ENCODE results near the gene CYP27A1.

CYP27A1 gene

DNA sequence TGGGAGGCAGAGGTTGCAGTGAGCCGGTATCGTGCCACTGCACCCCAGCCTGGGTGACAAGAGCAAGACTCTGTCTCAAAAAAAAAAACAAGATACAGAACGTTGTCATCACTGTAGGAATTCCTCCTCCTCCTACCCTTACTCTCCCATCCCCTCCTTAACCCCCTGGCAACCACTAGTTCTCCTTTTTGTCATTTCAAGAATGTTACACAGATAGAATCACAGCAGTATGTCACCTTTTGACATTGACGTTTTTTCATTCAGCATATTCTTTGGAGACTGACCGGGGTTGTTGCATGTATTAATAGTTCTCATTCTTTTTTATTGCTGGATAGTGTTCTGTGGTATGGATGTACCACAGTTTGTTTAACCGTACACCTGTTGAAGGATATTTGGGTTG is 38.9 kb upstream of the CYP27A1 start:
- Histone ChIP-seq H2AK5ac (ENCODE audit: low read length) (no peak overlapping the region), H3K18ac (ENCODE audit: low read length) (no peak overlapping the region), H3K56ac (ENCODE audit: low read length) (no peak overlapping the region), H3K27me3 (ENCODE audit: insufficient read depth, low read length, poor library complexity) (no peaks in the 10 kb centered on the region), H3K4me1 (ENCODE audit: control insufficient read depth, low read depth, low read length) (no peaks in the 10 kb centered on the region), H3K9ac (ENCODE audit: low read length) (no peak overlapping the region), H3K79me2 (ENCODE audit: control insufficient read depth, insufficient read depth, low read length) (no peaks in the 10 kb centered on the region), H3K36me3 (ENCODE audit: control insufficient read depth, insufficient read depth, low read length) (peaks cover 20% of the 10 kb centered on the region), H2BK120ac (ENCODE audit: low read depth, low read length) (no peak overlapping the region), H3K23ac (ENCODE audit: low read length) (no peak overlapping the region), H2BK15ac (replicated peaks; ENCODE audit: low read depth) (no peak overlapping the region), H3K4ac (ENCODE audit: low read depth, low read length) (no peak overlapping the region), H3K79me1 (ENCODE audit: low read length) (peaks cover 3% of the 10 kb centered on the region), H2BK5ac (ENCODE audit: low read length) (no peak overlapping the region), H4K5ac (ENCODE audit: low read length) (no peak overlapping the region), H3K4me3 (ENCODE audit: low read length) (no peak overlapping the region), H3K4me2 (ENCODE audit: low read length) (no peak overlapping the region), H4K8ac (ENCODE audit: low read depth, low read length) (no peak overlapping the region), H3K27ac (ENCODE audit: low read depth, low read length) (no peak overlapping the region)
- no CpG with 5 or more reads among the region's 6 CpGs for WGBS (ENCODE audit: extremely low coverage, insufficient coverage, low lambda C conversion rate)
- DNase-seq = no peak

DNA sequence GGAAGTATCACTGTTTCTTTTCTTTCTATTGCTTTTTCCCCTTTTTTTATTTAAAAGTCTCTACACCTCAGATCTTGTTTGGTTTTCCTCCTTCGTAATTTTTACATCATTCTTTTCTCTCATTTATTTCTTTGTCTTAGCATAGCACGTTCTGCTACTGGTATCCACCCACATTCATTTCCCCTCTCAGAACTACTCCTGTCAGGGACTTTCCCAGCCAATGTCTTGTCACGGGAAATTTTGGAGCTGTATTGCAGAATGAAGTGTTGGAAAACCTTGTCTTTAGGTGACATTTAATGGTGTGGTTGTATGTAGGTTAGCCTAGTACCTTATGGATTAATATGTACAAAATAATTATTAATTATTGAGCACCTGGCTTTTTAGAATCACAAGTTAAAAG is 37.3 kb upstream of the CYP27A1 start:
- no peak overlapping the region for H3K18ac ChIP-seq (ENCODE audit: low read length)
- H4K8ac ChIP-seq (ENCODE audit: low read depth, low read length) = no peak overlapping the region
- no peaks in the 10 kb centered on the region for H3K27me3 ChIP-seq (ENCODE audit: insufficient read depth, low read length, poor library complexity)
- no peak overlapping the region for H2BK120ac ChIP-seq (ENCODE audit: low read depth, low read length)
- peaks cover 22% of the 10 kb centered on the region for H3K36me3 ChIP-seq (ENCODE audit: control insufficient read depth, insufficient read depth, low read length)
- H3K4ac ChIP-seq (ENCODE audit: low read depth, low read length) = no peak overlapping the region
- H3K79me2 ChIP-seq (ENCODE audit: control insufficient read depth, insufficient read depth, low read length) = no peaks in the 10 kb centered on the region
- H4K5ac ChIP-seq (ENCODE audit: low read length) = no peak overlapping the region
- H3K4me2 ChIP-seq (ENCODE audit: low read length) = no peak overlapping the region
- no peaks in the 10 kb centered on the region for H3K4me1 ChIP-seq (ENCODE audit: control insufficient read depth, low read depth, low read length)
- H3K4me3 ChIP-seq (ENCODE audit: low read length) = no peak overlapping the region
- no peak for DNase-seq
- H3K27ac ChIP-seq (ENCODE audit: low read depth, low read length) = no peak overlapping the region
- H3K79me1 ChIP-seq (ENCODE audit: low read length) = no peaks in the 10 kb centered on the region
- no peak overlapping the region for H2AK5ac ChIP-seq (ENCODE audit: low read length)
- H2BK5ac ChIP-seq (ENCODE audit: low read length) = no peak overlapping the region
- WGBS (ENCODE audit: extremely low coverage, insufficient coverage, low lambda C conversion rate) = 100% methylated on average over 2 of the region's 3 CpGs
- no peak overlapping the region for H3K56ac ChIP-seq (ENCODE audit: low read length)
- no peak overlapping the region for H3K9ac ChIP-seq (ENCODE audit: low read length)
- no peak overlapping the region for H2BK15ac ChIP-seq (replicated peaks; ENCODE audit: low read depth)
- no peak overlapping the region for H3K23ac ChIP-seq (ENCODE audit: low read length)

DNA sequence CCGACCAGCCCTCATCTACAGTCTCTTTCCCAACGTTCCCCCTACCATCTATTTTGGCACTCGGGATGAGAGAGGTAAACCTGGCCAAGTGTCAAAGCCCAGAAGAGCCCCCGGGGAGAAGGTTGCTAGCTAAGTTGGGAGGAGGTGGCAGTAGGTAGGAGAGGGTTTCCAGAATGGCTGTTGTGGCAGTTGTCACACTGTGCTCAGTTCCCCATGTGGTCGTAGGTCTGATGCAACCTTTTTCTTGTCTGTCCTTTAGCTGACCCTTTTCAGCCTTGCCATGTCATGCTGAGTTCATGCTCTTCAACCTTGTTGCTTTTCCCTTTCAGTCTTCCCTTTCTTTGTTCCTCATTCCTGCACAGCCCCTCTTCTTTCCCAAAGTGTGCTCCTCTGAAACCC is 36.8 kb upstream of the CYP27A1 start:
- Histone ChIP-seq H3K36me3 (ENCODE audit: control insufficient read depth, insufficient read depth, low read length) (peaks cover 20% of the 10 kb centered on the region), H3K4me3 (ENCODE audit: low read length) (no peak overlapping the region)

GRCh38 chr2:218745559-218746469 is 36.1 kb upstream of the CYP27A1 start:
- Histone ChIP-seq H3K23ac (ENCODE audit: low read length) (no peak overlapping the region), H2BK5ac (ENCODE audit: low read length) (no peak overlapping the region), H3K56ac (ENCODE audit: low read length) (no peak overlapping the region), H3K79me2 (ENCODE audit: control insufficient read depth, insufficient read depth, low read length) (no peaks in the 10 kb centered on the region), H3K4me1 (ENCODE audit: control insufficient read depth, low read depth, low read length) (no peaks in the 10 kb centered on the region), H3K27ac (ENCODE audit: low read depth, low read length) (no peak overlapping the region), H3K27me3 (ENCODE audit: insufficient read depth, low read length, poor library complexity) (no peaks in the 10 kb centered on the region), H3K79me1 (ENCODE audit: low read length) (no peaks in the 10 kb centered on the region), H3K4ac (ENCODE audit: low read depth, low read length) (no peak overlapping the region), H3K4me3 (ENCODE audit: low read length) (no peak overlapping the region), H2BK15ac (replicated peaks; ENCODE audit: low read depth) (no peak overlapping the region), H3K36me3 (ENCODE audit: control insufficient read depth, insufficient read depth, low read length) (peaks cover 22% of the 10 kb centered on the region), H3K18ac (ENCODE audit: low read length) (no peak overlapping the region), H2BK120ac (ENCODE audit: low read depth, low read length) (no peak overlapping the region), H4K8ac (ENCODE audit: low read depth, low read length) (no peak overlapping the region), H3K9ac (ENCODE audit: low read length) (no peak overlapping the region), H4K5ac (ENCODE audit: low read length) (no peak overlapping the region), H2AK5ac (ENCODE audit: low read length) (no peak overlapping the region), H3K4me2 (ENCODE audit: low read length) (no peak overlapping the region)
- DNase-seq = no peak
- WGBS (ENCODE audit: extremely low coverage, insufficient coverage, low lambda C conversion rate) = no CpG with 5 or more reads among the region's 10 CpGs

More for the DNA sequence above, 36.8 kb upstream of the CYP27A1 start:
- no peaks in the 10 kb centered on the region for H3K79me2 ChIP-seq (ENCODE audit: control insufficient read depth, insufficient read depth, low read length)
- no peak overlapping the region for H3K4ac ChIP-seq (ENCODE audit: low read depth, low read length)
- WGBS (ENCODE audit: extremely low coverage, insufficient coverage, low lambda C conversion rate) = no CpG with 5 or more reads among the region's 5 CpGs
- H4K5ac ChIP-seq (ENCODE audit: low read length) = no peak overlapping the region
- no peak overlapping the region for H3K18ac ChIP-seq (ENCODE audit: low read length)
- no peak overlapping the region for H3K23ac ChIP-seq (ENCODE audit: low read length)
- no peak overlapping the region for H2BK120ac ChIP-seq (ENCODE audit: low read depth, low read length)
- no peak overlapping the region for H2BK5ac ChIP-seq (ENCODE audit: low read length)
- H3K27ac ChIP-seq (ENCODE audit: low read depth, low read length) = no peak overlapping the region
- no peak overlapping the region for H3K56ac ChIP-seq (ENCODE audit: low read length)
- no peaks in the 10 kb centered on the region for H3K27me3 ChIP-seq (ENCODE audit: insufficient read depth, low read length, poor library complexity)
- no peak overlapping the region for H2BK15ac ChIP-seq (replicated peaks; ENCODE audit: low read depth)
- DNase-seq = no peak
- no peak overlapping the region for H4K8ac ChIP-seq (ENCODE audit: low read depth, low read length)
- no peaks in the 10 kb centered on the region for H3K79me1 ChIP-seq (ENCODE audit: low read length)
- no peaks in the 10 kb centered on the region for H3K4me1 ChIP-seq (ENCODE audit: control insufficient read depth, low read depth, low read length)
- no peak overlapping the region for H3K4me2 ChIP-seq (ENCODE audit: low read length)
- H3K9ac ChIP-seq (ENCODE audit: low read length) = no peak overlapping the region
- H2AK5ac ChIP-seq (ENCODE audit: low read length) = no peak overlapping the region

DNA sequence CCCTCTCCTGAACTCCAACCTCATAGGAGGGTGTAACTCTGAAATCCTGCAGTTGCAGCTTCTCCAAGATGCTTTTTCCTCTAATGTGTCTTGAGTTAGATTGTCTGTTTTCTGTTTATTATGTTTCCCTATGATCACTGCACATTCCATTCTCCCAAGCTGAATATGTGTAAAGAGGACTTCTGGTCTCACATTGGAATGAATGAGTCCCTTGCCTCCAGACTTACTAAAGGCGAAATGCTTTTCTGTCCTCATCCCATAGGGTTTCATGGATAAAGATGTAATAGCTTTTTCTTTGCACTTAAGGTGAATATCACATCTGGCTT is 35.5 kb upstream of the CYP27A1 start:
- Histone ChIP-seq H3K4me3 (ENCODE audit: low read length) (no peak overlapping the region), H3K36me3 (ENCODE audit: control insufficient read depth, insufficient read depth, low read length) (peaks cover 22% of the 10 kb centered on the region), H2BK15ac (replicated peaks; ENCODE audit: low read depth) (no peak overlapping the region), H3K9ac (ENCODE audit: low read length) (no peak overlapping the region), H3K27me3 (ENCODE audit: insufficient read depth, low read length, poor library complexity) (no peaks in the 10 kb centered on the region), H3K56ac (ENCODE audit: low read length) (no peak overlapping the region), H3K79me2 (ENCODE audit: control insufficient read depth, insufficient read depth, low read length) (no peaks in the 10 kb centered on the region), H3K4ac (ENCODE audit: low read depth, low read length) (no peak overlapping the region), H3K4me2 (ENCODE audit: low read length) (no peak overlapping the region), H4K5ac (ENCODE audit: low read length) (no peak overlapping the region), H3K27ac (ENCODE audit: low read depth, low read length) (no peak overlapping the region), H2BK120ac (ENCODE audit: low read depth, low read length) (no peak overlapping the region), H3K79me1 (ENCODE audit: low read length) (no peaks in the 10 kb centered on the region), H2BK5ac (ENCODE audit: low read length) (no peak overlapping the region), H3K4me1 (ENCODE audit: control insufficient read depth, low read depth, low read length) (no peaks in the 10 kb centered on the region), H3K23ac (ENCODE audit: low read length) (no peak overlapping the region), H4K8ac (ENCODE audit: low read depth, low read length) (no peak overlapping the region), H3K18ac (ENCODE audit: low read length) (no peak overlapping the region), H2AK5ac (ENCODE audit: low read length) (no peak overlapping the region)
- WGBS (ENCODE audit: extremely low coverage, insufficient coverage, low lambda C conversion rate) = no CpG with 5 or more reads among the region's 1 CpG
- DNase-seq = no peak

GRCh38 chr2:218746960-218747359 is 35.0 kb upstream of the CYP27A1 start:
- peaks cover 24% of the 10 kb centered on the region for H3K36me3 ChIP-seq (ENCODE audit: control insufficient read depth, insufficient read depth, low read length)

More at GRCh38 chr2:218746960-218747359, 35.0 kb upstream of the CYP27A1 start:
- Histone ChIP-seq H3K23ac (ENCODE audit: low read length) (no peak overlapping the region), H3K79me2 (ENCODE audit: control insufficient read depth, insufficient read depth, low read length) (no peaks in the 10 kb centered on the region), H3K27me3 (ENCODE audit: insufficient read depth, low read length, poor library complexity) (no peaks in the 10 kb centered on the region), H2AK5ac (ENCODE audit: low read length) (no peak overlapping the region), H2BK120ac (ENCODE audit: low read depth, low read length) (no peak overlapping the region), H3K4me3 (ENCODE audit: low read length) (no peak overlapping the region), H3K4ac (ENCODE audit: low read depth, low read length) (no peak overlapping the region), H3K4me1 (ENCODE audit: control insufficient read depth, low read depth, low read length) (no peaks in the 10 kb centered on the region), H3K4me2 (ENCODE audit: low read length) (no peak overlapping the region), H4K5ac (ENCODE audit: low read length) (no peak overlapping the region), H2BK15ac (replicated peaks; ENCODE audit: low read depth) (no peak overlapping the region), H4K8ac (ENCODE audit: low read depth, low read length) (no peak overlapping the region), H2BK5ac (ENCODE audit: low read length) (no peak overlapping the region), H3K56ac (ENCODE audit: low read length) (no peak overlapping the region), H3K18ac (ENCODE audit: low read length) (no peak overlapping the region), H3K27ac (ENCODE audit: low read depth, low read length) (no peak overlapping the region), H3K79me1 (ENCODE audit: low read length) (no peaks in the 10 kb centered on the region), H3K9ac (ENCODE audit: low read length) (no peak overlapping the region)
- WGBS (ENCODE audit: extremely low coverage, insufficient coverage, low lambda C conversion rate) = no CpG with 5 or more reads among the region's 10 CpGs
- DNase-seq = no peak

All from mesendoderm (in vitro differentiated cells).